Upper lobe of left lung (tissue), 6 donors: ENCODE data around the gene PRKAG2. TPM values are rescaled to one million over a fixed set of nuclear protein-coding genes. Genes with fewer than 3 reads are reported as not detected.

Experiments used
- ATAC-seq, 2 donors: fragments of 200-7000 bp; cut with Tn5 transposase; one replicate each; pipeline ENCODE4 v1.9.1; 2022; ENCODE audit warnings: mild to moderate bottlenecking in 2 of 2, moderate library complexity in 2 of 2; ENCODE audit not compliant: low FRiP score in 2 of 2
- DNase-seq, 2 donors: peaks; one replicate each; pipeline ENCODE4 v3.0.0-alpha.2; 2019 to 2020
- H3K27ac ChIP-seq, 4 donors: fragments of 200-600 bp; sonication (generic); one replicate each; pipeline ENCODE4 v1.5.1; 2016 to 2019
- H3K27me3 ChIP-seq, 4 donors: fragments of 200-600 bp; sonication (generic); one replicate each; pipeline ENCODE4 v1.5.1; 2017 to 2019
- H3K36me3 ChIP-seq, 4 donors: fragments of 200-600 bp; sonication (generic); one replicate each; pipeline ENCODE4 v1.5.1; 2016 to 2019
- H3K4me1 ChIP-seq, 4 donors: fragments of 200-600 bp; sonication (generic); one replicate each; pipeline ENCODE4 v1.5.1; 2018 to 2019
- H3K4me3 ChIP-seq, 4 donors: fragments of 200-600 bp; sonication (generic); one replicate each; pipeline ENCODE4 v1.5.1; 2017 to 2019; ENCODE audit warnings: mild to moderate bottlenecking in 2 of 4, moderate library complexity in 1 of 4
- H3K9me3 ChIP-seq, 4 donors: fragments of 200-600 bp; sonication (generic); one replicate each; pipeline ENCODE4 v1.5.1; 2018 to 2019
- CTCF ChIP-seq, 6 experiments: fragments of 450-650 bp in 4 of 6; fragments of 200-600 bp in 2 of 6; sonication (generic) in 2 of 6; IDR thresholded peaks; one replicate each; pipeline ENCODE4 v1.5.1; 2016 to 2019; ENCODE audit warnings: antibody characterized with exemption in 6 of 6
- EP300 ChIP-seq, 4 donors: sonication (generic); formaldehyde crosslinking; IDR thresholded peaks; one replicate each; pipeline ENCODE4 v1.5.1; 2017; ENCODE audit warnings: antibody characterized with exemption in 4 of 4, control low read depth in 2 of 4
- POLR2A ChIP-seq, 4 donors: fragments of 450-650 bp; IDR thresholded peaks; one replicate each; pipeline ENCODE4 v1.5.1; 2016 to 2017; ENCODE audit warnings: antibody characterized with exemption in 4 of 4, mild to moderate bottlenecking in 2 of 4
- POLR2AphosphoS5 ChIP-seq, 2 donors: sonication (generic); formaldehyde crosslinking; IDR thresholded peaks; one replicate each; pipeline ENCODE4 v1.5.1; 2017; ENCODE audit warnings: antibody characterized with exemption in 2 of 2
- WGBS, 2 donors: methylation state at CpG; one replicate each; pipeline ENCODE4 v1.1.5; 2017 to 2018; 5-methylcytosine and 5-hydroxymethylcytosine counted together
- total RNA-seq, 6 donors: library from RNA; depleted of rRNA in 4 of 6; stranded (reverse); fragments of >200 nt in 4 of 6; gene quantifications; one replicate each; pipeline versions ENCODE4 v1.1.0 to v1.2.1, GENCODE V29; 2016 to 2021
- donor health status: DM: no; HTN: no; CAD: no; lungs with moderate emphysema.
- donor health status: DM: no; HTN: yes; CAD: no; lungs with severe emphysema.

Gene PRKAG2
- total RNA-seq, 6 donors from 2014 or later = 20.6 to 68.1 (median 29.6) TPM

GRCh38 chr7:151699928-151700319, 177.0 kb downstream of the PRKAG2 start:
- no peak for TF ChIP-seq POLR2A (IDR thresholded peaks at IDR 0.05)
- TF ChIP-seq EP300 (IDR thresholded peaks at IDR 0.05) = no peak
- no peak for TF ChIP-seq POLR2AphosphoS5 (IDR thresholded peaks at IDR 0.05)
- no peak for TF ChIP-seq CTCF (IDR thresholded peaks at IDR 0.05)
- no peaks in the 10 kb centered on the region for H3K9me3 ChIP-seq
- H3K27me3 ChIP-seq = no peaks in the 10 kb centered on the region
- peaks cover 11 to 16% (median 13%) of the 10 kb centered on the region in 4 donors for H3K4me1 ChIP-seq
- ATAC-seq (no peak), DNase-seq (no peak)
- H3K36me3 ChIP-seq = no peaks in the 10 kb centered on the region
- no peak overlapping the region for H3K27ac ChIP-seq
- no peak overlapping the region for H3K4me3 ChIP-seq
- 66 to 85% methylated on average over 9 to 10 of the region's 10 CpGs for WGBS, 2 donors

- Histone ChIP-seq H3K27me3 (no peaks in the 10 kb centered on the region), H3K27ac (no peak overlapping the region), H3K9me3 (no peaks in the 10 kb centered on the region), H3K4me3 (no peak overlapping the region), H3K4me1 (peaks cover 16 to 20% (median 19%) of the 10 kb centered on the region in 4 donors), H3K36me3 (no peaks in the 10 kb centered on the region)
- ATAC-seq (peak in 1 of 2 donors; percentile 31), DNase-seq (no peak)
- WGBS, 2 donors = 86 to 88% methylated on average over 15 to 16 of the region's 16 CpGs
- TF ChIP-seq CTCF (IDR thresholded peaks at IDR 0.05) (no peak), EP300 (IDR thresholded peaks at IDR 0.05) (no peak), POLR2AphosphoS5 (IDR thresholded peaks at IDR 0.05) (no peak), POLR2A (IDR thresholded peaks at IDR 0.05) (no peak)
These were observed 177.6 kb downstream of the PRKAG2 start for GRCh38 chr7:151699147-151699927.

DNA sequence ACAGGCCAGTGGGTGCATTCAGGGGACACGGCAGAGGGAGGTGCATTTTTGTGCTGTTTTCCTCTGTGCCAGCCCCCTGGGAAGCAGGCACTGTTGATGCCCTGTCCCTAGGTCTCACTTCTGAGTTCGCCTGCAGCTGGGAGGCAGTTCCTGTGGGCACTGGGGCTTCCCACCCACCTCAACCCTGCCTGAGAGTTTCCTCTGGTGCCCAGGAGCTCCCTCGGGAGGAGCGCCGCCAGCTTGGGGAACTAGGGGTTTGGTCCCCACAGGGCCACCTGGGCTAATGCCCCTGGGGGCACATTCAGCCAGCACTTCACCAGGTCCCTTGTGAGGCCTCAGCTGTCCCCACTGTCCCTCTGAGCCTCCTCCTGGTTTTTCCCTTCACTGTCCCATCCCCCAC, 179.0 kb downstream of the PRKAG2 start:
- Histone ChIP-seq H3K4me1 (peaks cover 18 to 23% (median 20%) of the 10 kb centered on the region in 4 donors), H3K9me3 (no peaks in the 10 kb centered on the region), H3K27ac (no peak overlapping the region), H3K27me3 (no peaks in the 10 kb centered on the region), H3K4me3 (no peak overlapping the region), H3K36me3 (no peaks in the 10 kb centered on the region)
- no peak for ATAC-seq
- no peak for DNase-seq
- TF ChIP-seq CTCF (IDR thresholded peaks at IDR 0.05) = no peak
- TF ChIP-seq EP300 (IDR thresholded peaks at IDR 0.05) = no peak
- no peak for TF ChIP-seq POLR2A (IDR thresholded peaks at IDR 0.05)
- no peak for TF ChIP-seq POLR2AphosphoS5 (IDR thresholded peaks at IDR 0.05)
- 87 to 90% methylated on average over 4 to 5 of the region's 5 CpGs for WGBS, 2 donors

GRCh38 chr7:151697515-151697895, 179.4 kb downstream of the PRKAG2 start:
- TF ChIP-seq POLR2A (IDR thresholded peaks at IDR 0.05) = no peak
- TF ChIP-seq CTCF (IDR thresholded peaks at IDR 0.05) = no peak
- no peak for TF ChIP-seq POLR2AphosphoS5 (IDR thresholded peaks at IDR 0.05)
- no peak for TF ChIP-seq EP300 (IDR thresholded peaks at IDR 0.05)
- no peaks in the 10 kb centered on the region for H3K9me3 ChIP-seq
- DNase-seq = no peak
- no peak overlapping the region for H3K4me3 ChIP-seq
- 91 to 95% methylated on average over 9 to 10 of the region's 10 CpGs for WGBS, 2 donors
- no peaks in the 10 kb centered on the region for H3K27me3 ChIP-seq
- ATAC-seq = no peak
- H3K36me3 ChIP-seq = no peaks in the 10 kb centered on the region
- no peak overlapping the region for H3K27ac ChIP-seq
- H3K4me1 ChIP-seq = peaks cover 18 to 23% (median 20%) of the 10 kb centered on the region in 4 donors
